IPS-18a (cell line): Measurements from ENCODE around the gene PACRG.

Experiments used
- H3K27ac ChIP-seq: one replicate; pipeline ENCODE4 v1.5.1; 2013; ENCODE audit warnings: low read length
- H3K27me3 ChIP-seq: one replicate; pipeline ENCODE4 v1.6.1; 2013; ENCODE audit warnings: mild to moderate bottlenecking, low read length; ENCODE audit not compliant: control insufficient read depth, insufficient read depth
- H3K36me3 ChIP-seq: one replicate; pipeline ENCODE4 v1.6.1; 2013; ENCODE audit warnings: low read depth, low read length; ENCODE audit not compliant: control insufficient read depth
- H3K4me1 ChIP-seq: one replicate; pipeline ENCODE4 v1.6.1; 2013; ENCODE audit warnings: low read depth, low read length; ENCODE audit not compliant: control insufficient read depth
- H3K4me3 ChIP-seq: one replicate; pipeline ENCODE4 v1.5.1; 2013; ENCODE audit warnings: low read length
- H3K9ac ChIP-seq: one replicate; pipeline ENCODE4 v1.6.1; 2013; ENCODE audit warnings: mild to moderate bottlenecking, low read length, moderate library complexity
- H3K9me3 ChIP-seq: one replicate; pipeline ENCODE4 v1.6.1; 2013; ENCODE audit warnings: low read depth, low read length; ENCODE audit not compliant: control insufficient read depth

PACRG gene

DNA sequence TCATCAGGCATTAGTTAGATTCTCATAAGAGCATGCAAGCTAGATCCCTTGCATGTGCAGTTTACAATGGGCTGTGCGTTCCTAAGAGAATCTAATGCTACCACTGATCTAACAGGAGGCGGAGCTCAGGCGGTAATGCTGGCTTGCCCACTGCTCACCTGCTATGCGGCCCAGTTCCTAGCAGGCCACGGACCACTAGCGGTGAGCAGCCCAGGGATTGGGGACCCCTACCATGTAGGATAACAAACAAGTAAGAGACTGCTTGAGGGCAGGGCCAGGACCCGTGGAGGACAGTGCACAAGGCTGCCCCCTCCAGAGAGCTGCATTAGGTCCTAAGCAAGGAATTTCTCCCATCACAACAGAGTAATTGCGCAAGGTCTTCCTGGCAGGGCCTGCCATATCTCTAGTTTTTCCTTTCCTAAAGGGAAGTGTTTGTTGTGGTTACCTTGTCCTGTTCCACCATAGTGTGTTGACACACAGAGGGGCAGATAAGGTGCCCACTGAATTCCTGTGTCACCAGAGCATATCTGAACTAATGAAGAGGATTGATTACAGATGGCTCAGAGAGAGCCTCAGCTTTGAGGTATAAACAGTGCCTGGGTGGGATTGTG lies 58.0 kb downstream of the PACRG start:
- Histone ChIP-seq H3K27me3 (no peaks in the 10 kb centered on the region), H3K9me3 (peaks cover 10% of the 10 kb centered on the region), H3K4me1 (no peaks in the 10 kb centered on the region), H3K27ac (no peak overlapping the region), H3K36me3 (no peaks in the 10 kb centered on the region), H3K9ac (no peak overlapping the region), H3K4me3 (no peak overlapping the region)

DNA sequence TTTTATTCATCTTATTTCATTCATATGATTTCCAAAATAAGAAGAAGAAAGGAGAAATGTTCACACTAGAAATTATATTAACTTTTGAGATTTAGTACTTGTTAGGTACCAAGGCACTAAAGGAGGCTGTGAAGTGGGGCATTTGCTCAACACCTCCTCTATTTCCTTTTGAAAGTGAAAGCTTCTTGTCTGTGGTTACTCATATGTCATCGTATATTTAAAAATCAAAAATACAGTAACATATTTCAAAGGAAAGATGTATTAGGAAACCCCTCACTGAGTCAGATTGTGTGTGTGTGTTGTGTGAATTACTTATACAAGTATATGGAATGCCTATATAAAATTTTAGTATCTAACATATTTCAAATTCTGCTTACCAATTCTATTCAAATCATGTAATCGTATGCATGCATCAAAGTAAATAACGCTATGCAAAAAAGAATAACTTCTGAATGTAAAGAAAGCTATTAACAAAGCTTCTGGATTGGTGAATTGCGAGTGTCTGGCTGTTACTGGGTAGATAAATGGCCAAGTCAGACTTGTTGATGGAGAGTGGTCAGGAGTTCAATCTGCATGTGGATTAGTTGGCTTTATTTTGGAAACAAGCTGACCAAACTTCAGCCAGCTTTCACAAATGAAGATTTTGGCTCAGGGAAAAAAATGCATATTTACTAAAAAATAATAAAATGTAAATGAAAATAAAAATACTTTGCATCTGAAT lies 70.9 kb downstream of the PACRG start:
- Histone ChIP-seq H3K27me3 (no peaks in the 10 kb centered on the region), H3K9me3 (no peaks in the 10 kb centered on the region), H3K36me3 (no peaks in the 10 kb centered on the region), H3K4me3 (no peak overlapping the region), H3K27ac (no peak overlapping the region), H3K4me1 (no peaks in the 10 kb centered on the region), H3K9ac (no peak overlapping the region)

DNA sequence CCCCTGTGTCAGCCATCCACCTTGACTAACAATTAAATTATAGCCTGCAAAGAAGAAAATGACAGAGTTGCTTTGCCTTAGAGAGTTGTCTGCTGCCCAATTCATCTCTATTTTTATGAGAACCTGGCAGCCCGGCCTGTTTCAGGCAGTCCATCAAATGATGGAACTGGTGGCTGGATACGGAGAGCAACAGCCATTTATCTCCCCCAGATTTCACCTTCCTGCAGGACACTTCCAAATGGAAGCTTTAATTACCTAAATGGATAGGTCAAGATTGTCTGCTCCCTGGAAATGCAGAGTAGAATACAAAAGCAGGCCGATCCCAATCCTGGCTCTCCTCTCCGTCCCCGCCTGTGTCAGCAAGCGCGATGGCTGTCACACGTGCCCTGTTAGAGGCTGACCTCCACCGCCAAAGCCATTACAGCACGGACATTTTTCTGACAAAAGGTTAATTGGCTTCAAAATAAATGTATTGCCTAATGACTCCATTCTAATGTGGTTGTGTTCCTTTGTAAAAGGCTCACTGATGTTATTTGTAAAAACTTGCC lies 86.7 kb downstream of the PACRG start:
- Histone ChIP-seq H3K9me3 (no peaks in the 10 kb centered on the region), H3K4me3 (no peak overlapping the region), H3K27me3 (no peaks in the 10 kb centered on the region), H3K9ac (no peak overlapping the region), H3K36me3 (no peaks in the 10 kb centered on the region), H3K27ac (no peak overlapping the region), H3K4me1 (no peaks in the 10 kb centered on the region)

DNA sequence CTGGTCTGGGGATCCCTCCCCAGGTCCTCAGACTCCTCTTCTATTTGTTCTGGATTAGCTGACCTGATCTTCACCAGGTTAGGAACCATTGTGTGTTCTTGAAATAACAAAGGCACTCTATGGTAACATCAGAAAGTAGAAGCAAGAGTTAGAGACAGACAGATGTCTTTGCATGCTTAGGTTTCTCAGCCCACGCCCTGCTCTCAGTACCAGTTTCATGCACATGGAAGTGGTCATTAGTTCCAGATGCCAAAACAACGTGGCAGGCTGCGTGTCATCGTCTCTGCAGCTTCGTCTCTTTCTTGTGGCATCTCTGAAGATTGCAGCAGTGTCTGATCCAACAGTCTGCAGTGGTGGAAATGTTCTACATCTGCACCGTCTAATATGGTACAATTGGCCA lies 89.4 kb downstream of the PACRG start:
- H3K9me3 ChIP-seq = no peaks in the 10 kb centered on the region
- H3K9ac ChIP-seq = no peak overlapping the region
- H3K4me1 ChIP-seq = no peaks in the 10 kb centered on the region
- no peak overlapping the region for H3K4me3 ChIP-seq
- no peaks in the 10 kb centered on the region for H3K27me3 ChIP-seq
- no peaks in the 10 kb centered on the region for H3K36me3 ChIP-seq
- H3K27ac ChIP-seq = no peak overlapping the region

DNA sequence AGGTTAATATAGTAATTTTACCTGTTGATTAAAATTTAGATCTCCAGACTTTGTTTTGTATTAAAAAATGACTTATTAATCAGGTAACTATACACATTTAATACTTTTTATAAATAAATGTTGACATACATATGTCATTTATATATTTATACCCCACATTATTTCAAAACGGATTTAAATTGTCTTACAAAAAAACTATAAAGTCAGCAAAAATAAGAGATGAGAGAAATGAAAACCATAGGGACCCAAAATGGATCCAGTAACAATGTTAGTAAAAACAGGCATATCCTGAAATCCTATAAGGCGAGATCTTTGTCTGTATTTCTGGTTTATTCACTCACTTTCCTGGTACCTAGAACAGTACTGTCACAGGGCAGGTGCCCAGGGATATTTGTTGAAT lies 91.5 kb downstream of the PACRG start:
- no peak overlapping the region for H3K9ac ChIP-seq
- H3K27ac ChIP-seq = no peak overlapping the region
- no peak overlapping the region for H3K4me3 ChIP-seq
- H3K36me3 ChIP-seq = no peaks in the 10 kb centered on the region
- no peaks in the 10 kb centered on the region for H3K9me3 ChIP-seq
- no peaks in the 10 kb centered on the region for H3K4me1 ChIP-seq
- H3K27me3 ChIP-seq = no peaks in the 10 kb centered on the region

DNA sequence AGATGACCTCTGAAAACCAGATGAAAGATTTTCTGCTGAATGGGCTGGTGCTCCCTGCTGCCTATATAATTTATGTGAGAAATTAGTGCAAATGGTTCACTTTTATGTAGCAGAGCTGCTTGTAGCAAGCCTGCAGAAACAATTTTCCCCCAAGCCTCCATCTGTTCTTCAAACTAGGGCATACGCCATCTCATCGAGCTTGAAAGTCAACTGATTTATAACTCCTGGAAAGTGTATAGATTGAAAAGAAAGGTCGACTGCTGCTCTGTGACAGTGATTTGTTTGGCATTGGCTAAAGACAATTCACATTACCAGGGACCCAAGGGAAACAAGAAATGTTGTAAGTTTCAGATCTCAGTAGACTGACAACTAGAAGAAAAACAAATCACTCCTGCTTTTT lies 93.3 kb downstream of the PACRG start:
- Histone ChIP-seq H3K4me3 (no peak overlapping the region), H3K4me1 (no peaks in the 10 kb centered on the region), H3K9me3 (no peaks in the 10 kb centered on the region), H3K27me3 (no peaks in the 10 kb centered on the region), H3K9ac (no peak overlapping the region), H3K36me3 (no peaks in the 10 kb centered on the region), H3K27ac (no peak overlapping the region)

DNA sequence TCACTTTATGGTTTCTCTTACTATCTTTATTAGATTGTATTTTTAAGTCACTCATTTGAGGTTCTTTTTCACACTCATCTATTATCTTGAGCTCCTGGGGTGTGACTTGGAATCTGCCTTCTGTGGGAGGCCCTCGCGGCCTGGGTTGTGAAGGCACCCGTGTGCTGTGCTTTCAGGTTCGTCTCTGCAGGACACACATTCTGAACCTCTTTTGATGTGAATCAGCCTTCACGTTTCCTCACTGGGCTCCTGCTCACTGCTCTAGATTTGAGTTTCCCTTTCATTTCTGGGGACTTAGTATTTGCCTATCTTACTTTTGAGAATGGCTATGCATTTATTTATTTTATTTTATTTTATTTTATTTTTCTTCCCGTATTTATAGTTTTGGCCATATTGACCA lies 97.8 kb downstream of the PACRG start:
- H3K9ac ChIP-seq = no peak overlapping the region
- no peak overlapping the region for H3K4me3 ChIP-seq
- no peaks in the 10 kb centered on the region for H3K9me3 ChIP-seq
- H3K36me3 ChIP-seq = no peaks in the 10 kb centered on the region
- no peak overlapping the region for H3K27ac ChIP-seq
- H3K27me3 ChIP-seq = no peaks in the 10 kb centered on the region
- no peaks in the 10 kb centered on the region for H3K4me1 ChIP-seq

DNA sequence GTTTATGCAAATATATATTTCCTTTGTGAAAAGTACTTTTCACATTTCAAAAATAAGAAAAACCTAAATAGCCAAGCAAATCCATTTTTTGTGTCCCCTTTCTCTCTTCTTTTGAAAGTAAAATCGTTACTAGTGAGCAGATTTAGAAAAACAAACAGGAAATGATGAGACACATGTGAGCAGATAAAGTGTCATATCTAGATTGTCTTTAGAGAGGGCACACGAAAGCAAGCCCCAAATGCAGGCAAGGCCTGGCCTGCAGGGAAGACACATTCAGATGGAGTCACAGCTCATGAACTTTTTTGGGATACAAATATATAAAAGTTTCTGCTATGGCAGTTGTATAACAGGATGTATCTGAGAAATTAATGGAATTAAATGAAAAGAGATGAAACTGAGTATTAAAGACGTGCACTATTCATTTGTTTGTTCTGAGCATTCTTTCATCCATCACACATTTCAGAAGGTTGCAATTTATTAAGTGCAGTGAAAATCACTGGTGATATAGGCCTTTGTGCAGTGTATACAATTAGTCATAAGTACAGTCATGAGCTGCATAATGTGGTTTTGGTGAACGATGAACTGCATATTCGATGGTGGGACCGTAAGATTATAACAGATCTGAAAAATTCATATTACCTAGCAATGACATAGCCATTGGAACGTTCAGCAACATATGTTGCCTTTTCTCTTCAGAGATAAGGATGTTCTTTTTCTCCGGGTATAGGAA lies 101.4 kb downstream of the PACRG start:
- Histone ChIP-seq H3K9me3 (no peaks in the 10 kb centered on the region), H3K27me3 (no peaks in the 10 kb centered on the region), H3K9ac (no peak overlapping the region), H3K36me3 (no peaks in the 10 kb centered on the region), H3K4me3 (no peak overlapping the region), H3K27ac (no peak overlapping the region), H3K4me1 (no peaks in the 10 kb centered on the region)

DNA sequence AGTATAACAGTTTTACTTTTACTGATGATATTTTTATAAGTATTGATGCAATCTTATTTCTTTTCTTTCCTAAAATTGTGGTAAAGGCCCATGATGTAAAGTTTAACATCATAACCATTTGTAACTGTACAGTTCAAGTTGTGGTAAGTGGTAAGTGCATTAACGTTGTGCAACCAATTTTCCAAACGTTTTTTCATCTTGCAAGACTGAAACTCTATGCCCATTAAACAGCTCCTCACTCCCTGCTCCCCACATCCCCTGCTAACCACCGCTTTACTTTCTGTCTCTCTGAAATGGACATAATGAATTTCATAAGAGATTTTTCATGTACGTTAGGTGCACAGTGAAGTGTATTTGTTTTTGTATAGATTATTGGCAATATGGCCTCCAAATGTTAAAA lies 106.0 kb downstream of the PACRG start:
- H3K9ac ChIP-seq = no peak overlapping the region
- no peak overlapping the region for H3K27ac ChIP-seq
- no peak overlapping the region for H3K4me3 ChIP-seq
- no peaks in the 10 kb centered on the region for H3K27me3 ChIP-seq
- H3K9me3 ChIP-seq = no peaks in the 10 kb centered on the region
- H3K4me1 ChIP-seq = no peaks in the 10 kb centered on the region
- H3K36me3 ChIP-seq = no peaks in the 10 kb centered on the region

DNA sequence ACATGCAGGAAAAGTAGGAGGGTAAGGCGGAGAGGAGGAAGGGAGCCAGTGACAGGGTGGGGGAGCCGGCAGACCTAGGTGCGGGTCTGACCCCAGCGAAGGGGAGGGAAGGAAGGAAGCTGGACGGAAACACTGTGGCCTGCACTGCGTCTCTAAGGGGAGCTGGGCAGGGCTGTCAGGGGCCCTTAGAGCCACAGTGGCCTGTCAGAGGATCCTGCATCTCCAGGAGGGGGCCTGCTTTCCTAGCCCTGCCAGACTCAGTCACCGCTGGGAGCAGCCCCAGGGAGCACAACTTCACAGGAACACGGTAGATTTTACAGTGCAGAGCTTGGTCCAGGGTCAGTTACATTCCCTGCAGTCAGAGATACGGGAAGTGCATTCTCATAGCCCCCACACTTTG lies 118.2 kb downstream of the PACRG start:
- H3K9me3 ChIP-seq = no peaks in the 10 kb centered on the region
- H3K27ac ChIP-seq = no peak overlapping the region
- H3K9ac ChIP-seq = no peak overlapping the region
- H3K4me1 ChIP-seq = peaks cover 3% of the 10 kb centered on the region
- no peaks in the 10 kb centered on the region for H3K27me3 ChIP-seq
- no peak overlapping the region for H3K4me3 ChIP-seq
- no peaks in the 10 kb centered on the region for H3K36me3 ChIP-seq

DNA sequence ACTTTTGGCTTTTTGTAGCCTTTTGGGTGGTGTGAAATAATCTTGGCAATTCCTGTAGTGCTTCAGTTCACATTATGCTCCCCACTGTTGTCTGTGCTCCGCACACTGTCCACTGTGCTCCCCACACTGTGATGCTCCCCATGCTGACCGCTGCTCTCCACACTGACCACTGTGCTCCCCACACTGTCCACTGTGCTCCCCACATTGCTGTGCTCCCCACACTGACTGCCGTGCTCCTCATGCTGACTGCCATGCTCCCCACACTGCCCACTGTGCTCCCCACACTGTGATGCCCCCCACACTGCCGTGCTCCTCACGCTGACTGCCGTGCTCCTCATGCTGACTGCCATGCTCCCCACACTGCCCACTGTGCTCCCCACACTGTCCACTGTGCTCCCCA lies 118.9 kb downstream of the PACRG start:
- Histone ChIP-seq H3K4me1 (peaks cover 3% of the 10 kb centered on the region), H3K9me3 (no peaks in the 10 kb centered on the region), H3K27me3 (no peaks in the 10 kb centered on the region), H3K27ac (no peak overlapping the region), H3K9ac (no peak overlapping the region), H3K36me3 (no peaks in the 10 kb centered on the region), H3K4me3 (no peak overlapping the region)
